Measurements from ENCODE around the gene SLC10A7.

DNA sequence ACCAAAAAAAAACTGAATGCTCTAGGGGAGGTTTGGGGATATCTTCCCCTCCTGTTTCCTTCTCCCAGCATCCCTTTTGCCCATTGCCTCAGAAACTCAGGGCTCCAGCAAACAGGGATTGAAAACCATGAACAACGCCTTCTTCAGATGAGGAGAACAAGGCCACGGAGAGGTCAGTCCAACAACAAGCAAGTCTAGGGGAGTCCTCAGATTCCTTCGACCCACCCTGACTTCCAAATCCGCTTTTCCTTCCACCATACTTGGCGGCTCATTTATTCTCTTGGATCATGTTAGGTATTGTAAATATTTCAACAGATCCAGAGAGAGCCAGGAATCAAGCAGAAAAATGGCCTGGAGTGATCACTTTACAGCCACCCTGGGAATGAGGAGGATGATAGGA is 285.5 kb downstream of the SLC10A7 start:
- TF ChIP-seq, protein P1, sequence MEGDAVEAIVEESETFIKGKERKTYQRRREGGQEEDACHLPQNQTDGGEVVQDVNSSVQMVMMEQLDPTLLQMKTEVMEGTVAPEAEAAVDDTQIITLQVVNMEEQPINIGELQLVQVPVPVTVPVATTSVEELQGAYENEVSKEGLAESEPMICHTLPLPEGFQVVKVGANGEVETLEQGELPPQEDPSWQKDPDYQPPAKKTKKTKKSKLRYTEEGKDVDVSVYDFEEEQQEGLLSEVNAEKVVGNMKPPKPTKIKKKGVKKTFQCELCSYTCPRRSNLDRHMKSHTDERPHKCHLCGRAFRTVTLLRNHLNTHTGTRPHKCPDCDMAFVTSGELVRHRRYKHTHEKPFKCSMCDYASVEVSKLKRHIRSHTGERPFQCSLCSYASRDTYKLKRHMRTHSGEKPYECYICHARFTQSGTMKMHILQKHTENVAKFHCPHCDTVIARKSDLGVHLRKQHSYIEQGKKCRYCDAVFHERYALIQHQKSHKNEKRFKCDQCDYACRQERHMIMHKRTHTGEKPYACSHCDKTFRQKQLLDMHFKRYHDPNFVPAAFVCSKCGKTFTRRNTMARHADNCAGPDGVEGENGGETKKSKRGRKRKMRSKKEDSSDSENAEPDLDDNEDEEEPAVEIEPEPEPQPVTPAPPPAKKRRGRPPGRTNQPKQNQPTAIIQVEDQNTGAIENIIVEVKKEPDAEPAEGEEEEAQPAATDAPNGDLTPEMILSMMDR (IDR thresholded peaks at IDR 0.05), result no peak
- TF ChIP-seq POLR2A (IDR thresholded peaks at IDR 0.05), result no peak
